ENCODE data around the gene DLX1.
"Not testable (repeated sequence)": the region's sequence is repeated elsewhere in the genome, so short reads cannot be mapped to it uniquely, and the experiment has no call there.

DLX1 gene

GRCh38 chr2:172120118-172120517, 34.8 kb downstream of the DLX1 start:
- DNase-seq: no peak

- DNase-seq: no peak
Observed at GRCh38 chr2:172128484-172128883, 43.2 kb downstream of the DLX1 start.

- DNase-seq: no peak
Observed at GRCh38 chr2:172129404-172129803, 44.1 kb downstream of the DLX1 start.

DNA sequence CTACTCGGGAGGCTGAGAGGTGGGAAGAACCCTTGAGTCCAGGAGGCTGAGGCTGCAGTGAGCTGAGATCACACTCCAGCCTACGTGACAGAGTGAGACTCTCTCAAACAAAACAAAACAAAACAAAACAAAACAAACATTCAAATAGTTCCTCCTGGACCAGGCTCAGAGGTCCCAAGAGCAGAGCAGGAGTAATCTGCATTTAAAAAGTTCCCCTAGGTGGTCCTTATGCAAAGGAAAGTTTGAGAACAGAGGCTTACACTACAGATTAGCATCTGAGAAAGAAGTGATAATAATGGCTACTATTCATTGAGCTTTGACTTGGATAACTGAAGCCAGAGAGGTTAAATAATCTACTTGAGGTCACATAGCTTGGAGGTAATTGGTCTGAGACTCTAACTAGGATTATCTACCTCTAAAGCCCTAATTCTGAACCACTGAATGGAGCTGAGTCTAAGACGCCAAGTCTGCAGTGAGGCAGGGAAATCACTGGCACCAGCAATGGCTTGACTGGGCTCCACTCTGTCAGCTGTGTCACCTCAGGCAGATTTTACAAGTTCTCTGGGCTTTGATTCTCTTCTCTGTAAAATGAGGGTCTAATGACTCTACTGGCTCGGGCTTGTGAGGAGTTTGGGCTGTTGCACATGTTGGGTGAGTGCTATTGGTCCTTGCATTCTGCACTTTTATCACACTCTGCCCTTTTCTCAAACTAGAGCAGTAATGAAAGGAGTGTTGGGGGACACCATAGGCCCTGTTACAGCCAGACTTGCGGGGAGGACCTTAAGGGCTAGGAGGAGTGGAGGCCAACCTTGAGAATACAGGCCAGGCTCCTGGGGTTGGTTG, 46.6 kb downstream of the DLX1 start:
- DNase-seq: no peak

GRCh38 chr2:172134270-172134669, 49.0 kb downstream of the DLX1 start:
- no peak for DNase-seq

- no peak for DNase-seq
Observed at GRCh38 chr2:172135446-172135845, 50.1 kb downstream of the DLX1 start.

DNA sequence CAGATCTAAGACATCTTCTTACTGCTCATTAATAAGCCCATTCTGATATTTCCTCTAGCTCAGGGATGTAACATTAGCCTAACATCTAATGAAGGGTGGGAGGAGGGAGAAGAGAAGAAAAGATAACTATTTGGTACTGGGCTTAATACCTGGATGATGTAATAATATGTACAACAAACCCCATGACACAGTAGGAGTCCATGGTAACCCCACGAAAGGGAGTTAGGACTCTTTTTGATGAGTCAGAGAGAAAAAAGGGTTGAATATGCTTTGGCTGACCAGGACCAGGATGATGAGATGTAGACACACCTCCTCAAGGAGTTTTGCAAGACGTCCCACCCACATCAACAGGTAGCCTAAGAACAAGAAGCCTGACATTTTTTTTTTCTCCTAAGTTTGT, 51.8 kb downstream of the DLX1 start:
- DNase-seq: no peak

DNA sequence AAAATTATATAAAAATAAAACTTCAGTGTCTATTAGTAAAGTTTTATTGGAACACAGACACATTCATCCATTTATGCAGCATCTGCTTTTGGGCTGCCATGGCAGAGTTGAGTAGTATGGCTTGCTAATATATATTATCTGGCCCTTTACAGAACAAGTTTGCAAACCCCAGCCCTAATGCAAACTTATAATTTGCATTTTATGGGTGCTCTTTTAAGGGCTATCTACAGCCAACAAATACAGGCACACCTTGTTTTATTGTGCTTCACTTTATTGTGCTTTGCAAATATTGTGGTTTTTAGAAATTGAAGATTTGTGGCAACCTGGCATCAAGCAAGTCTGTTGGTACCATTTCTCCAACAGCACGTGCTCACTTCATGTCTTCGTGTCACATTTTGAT, 52.6 kb downstream of the DLX1 start:
- no peak for DNase-seq

- not testable (repeated sequence) for DNase-seq
Observed at GRCh38 chr2:172138727-172139126, 53.4 kb downstream of the DLX1 start.
